Vagina (tissue), 2 donors: ENCODE data around the gene ASTN2. TPM values are rescaled to one million over a fixed set of nuclear protein-coding genes. Genes with fewer than 3 reads are reported as not detected.
A peak's percentile ranks its signal among the peaks of the same experiment; 100 is the strongest.

Source experiments
- DNase-seq, 2 donors: peaks; one replicate each; pipeline ENCODE4 v3.0.0-alpha.2; 2017; ENCODE audit errors: extremely low spot score in 2 of 2
- H3K27ac ChIP-seq: fragments of 200-600 bp; sonication (generic); one replicate; pipeline ENCODE4 v1.5.1; 2019
- H3K27me3 ChIP-seq: fragments of 200-600 bp; sonication (generic); one replicate; pipeline ENCODE4 v1.5.1; 2019
- H3K36me3 ChIP-seq, 2 donors: fragments of 200-600 bp; sonication (generic); one replicate each; pipeline ENCODE4 v1.5.1; 2017 to 2019
- H3K4me1 ChIP-seq: fragments of 200-600 bp; sonication (generic); one replicate; pipeline ENCODE4 v1.5.1; 2019
- H3K4me3 ChIP-seq, 2 donors: fragments of 200-600 bp; sonication (generic); 1 replicate in 1 of 2; 2 replicates in 1 of 2; pipeline ENCODE4 v1.5.1; 2016 to 2019
- H3K9me3 ChIP-seq: fragments of 200-600 bp; sonication (generic); one replicate; pipeline ENCODE4 v1.5.1; 2019
- CTCF ChIP-seq, 3 experiments: fragments of 450-650 bp in 2 of 3; fragments of 200-600 bp in 1 of 3; sonication (generic) in 1 of 3; IDR thresholded peaks; one replicate each; pipeline ENCODE4 v1.5.1; 2017 to 2019; ENCODE audit warnings: antibody characterized with exemption in 3 of 3, mild to moderate bottlenecking in 2 of 3, moderate library complexity in 2 of 3
- POLR2A ChIP-seq, 2 donors: fragments of 450-650 bp; IDR thresholded peaks; one replicate each; pipeline ENCODE4 v1.6.1; 2017; ENCODE audit warnings: antibody characterized with exemption in 2 of 2, mild to moderate bottlenecking in 2 of 2, moderate library complexity in 2 of 2
- POLR2AphosphoS5 ChIP-seq, 2 donors: sonication (generic); formaldehyde crosslinking; IDR thresholded peaks; one replicate each; pipeline ENCODE4 v1.9.0; 2017; ENCODE audit warnings: antibody characterized with exemption in 2 of 2, mild to moderate bottlenecking in 2 of 2, low read depth in 1 of 2; ENCODE audit not compliant: insufficient read depth in 1 of 2
- intact Hi-C: fragments of 100-400 bp; cut with DNase I; formaldehyde crosslinking; loops from one replicate; pipeline ENCODE4 v1.15.1; 2023
- total RNA-seq: library from RNA; depleted of rRNA; stranded (reverse); fragments of >200 nt; gene quantifications from one replicate; pipeline ENCODE4 v1.2.3, GENCODE V29; 2016

ASTN2 gene
- total RNA-seq, 1 donor from 2014 or later, result 4.4 TPM

GRCh38 chr9:116873491-116873890 is 541.4 kb downstream of the ASTN2 start:
- no peak for TF ChIP-seq POLR2A (IDR thresholded peaks at IDR 0.05)
- TF ChIP-seq CTCF (IDR thresholded peaks at IDR 0.05), result no peak
- TF ChIP-seq POLR2AphosphoS5 (IDR thresholded peaks at IDR 0.05; ENCODE audit: insufficient read depth in 1 of 2, low read depth in 1 of 2), result no peak
- peaks cover 5% of the 10 kb centered on the region for H3K9me3 ChIP-seq
- H3K36me3 ChIP-seq, result no peaks in the 10 kb centered on the region
- H3K27ac ChIP-seq, result no peak overlapping the region
- no peaks in the 10 kb centered on the region for H3K4me1 ChIP-seq
- H3K4me3 ChIP-seq, result no peak overlapping the region
- DNase-seq, result no peak
- no peaks in the 10 kb centered on the region for H3K27me3 ChIP-seq
- intact Hi-C loops, result no loop called here

GRCh38 chr9:116870566-116870965 is 544.3 kb downstream of the ASTN2 start:
- H3K9me3 ChIP-seq, result no peaks in the 10 kb centered on the region
- no peaks in the 10 kb centered on the region for H3K36me3 ChIP-seq
- DNase-seq, result no peak
- no peak overlapping the region for H3K27ac ChIP-seq
- no peaks in the 10 kb centered on the region for H3K27me3 ChIP-seq
- intact Hi-C loops, result no loop called here
- TF ChIP-seq POLR2A (IDR thresholded peaks at IDR 0.05), result no peak
- no peak for TF ChIP-seq POLR2AphosphoS5 (IDR thresholded peaks at IDR 0.05; ENCODE audit: insufficient read depth in 1 of 2, low read depth in 1 of 2)
- TF ChIP-seq CTCF (IDR thresholded peaks at IDR 0.05), result no peak
- no peak overlapping the region for H3K4me3 ChIP-seq
- H3K4me1 ChIP-seq, result no peaks in the 10 kb centered on the region

- TF ChIP-seq POLR2AphosphoS5 (IDR thresholded peaks at IDR 0.05; ENCODE audit: insufficient read depth in 1 of 2, low read depth in 1 of 2), result no peak
- no peak for TF ChIP-seq CTCF (IDR thresholded peaks at IDR 0.05)
- no peak for TF ChIP-seq POLR2A (IDR thresholded peaks at IDR 0.05)
- Histone ChIP-seq H3K9me3 (no peaks in the 10 kb centered on the region), H3K27ac (no peak overlapping the region), H3K36me3 (no peaks in the 10 kb centered on the region), H3K4me3 (no peak overlapping the region), H3K27me3 (no peaks in the 10 kb centered on the region), H3K4me1 (no peaks in the 10 kb centered on the region)
- intact Hi-C loops, result no loop called here
- no peak for DNase-seq
Measured at GRCh38 chr9:116868201-116868600, 546.7 kb downstream of the ASTN2 start.

- Histone ChIP-seq H3K4me3 (no peak overlapping the region), H3K27me3 (no peaks in the 10 kb centered on the region), H3K27ac (no peak overlapping the region), H3K4me1 (no peaks in the 10 kb centered on the region), H3K36me3 (no peaks in the 10 kb centered on the region), H3K9me3 (no peaks in the 10 kb centered on the region)
- intact Hi-C loops, result no loop called here
- TF ChIP-seq CTCF (IDR thresholded peaks at IDR 0.05) (no peak), POLR2AphosphoS5 (IDR thresholded peaks at IDR 0.05; ENCODE audit: insufficient read depth in 1 of 2, low read depth in 1 of 2) (no peak), POLR2A (IDR thresholded peaks at IDR 0.05) (no peak)
- no peak for DNase-seq
Measured at GRCh38 chr9:116861321-116861720, 553.5 kb downstream of the ASTN2 start.

GRCh38 chr9:116860509-116861120 is 554.2 kb downstream of the ASTN2 start:
- H3K4me3 ChIP-seq, result no peak overlapping the region
- H3K27ac ChIP-seq, result no peak overlapping the region
- peak in 2 of 3 experiments; percentile 37 to 44 for TF ChIP-seq CTCF (IDR thresholded peaks at IDR 0.05)
- no peak for TF ChIP-seq POLR2A (IDR thresholded peaks at IDR 0.05)
- no peak for TF ChIP-seq POLR2AphosphoS5 (IDR thresholded peaks at IDR 0.05; ENCODE audit: insufficient read depth in 1 of 2, low read depth in 1 of 2)
- H3K9me3 ChIP-seq, result no peaks in the 10 kb centered on the region
- no peaks in the 10 kb centered on the region for H3K36me3 ChIP-seq
- H3K4me1 ChIP-seq, result no peaks in the 10 kb centered on the region
- H3K27me3 ChIP-seq, result no peaks in the 10 kb centered on the region
- no peak for DNase-seq
- intact Hi-C loops, result no loop called here
